Spleen (tissue), 11 donors: Measurements from ENCODE around the gene CTSH. TPM values are rescaled to one million over a fixed set of nuclear protein-coding genes. Genes with fewer than 3 reads are reported as not detected.
A peak's percentile ranks its signal among the peaks of the same experiment; 100 is the strongest.

Source experiments
- DNase-seq: peaks from one replicate; pipeline ENCODE4 v3.0.0-alpha.2; 2020
- H3K27ac ChIP-seq, 8 donors: fragments of 200-600 bp; sonication (generic) in 7 of 8; 1 replicate in 4 of 8; 2 replicates in 4 of 8; pipeline versions ENCODE4 v1.5.0 to v1.8.0; 2016 to 2021; ENCODE audit warnings: inconsistent platforms in 4 of 8, mild to moderate bottlenecking in 4 of 8, moderate library complexity in 1 of 8
- H3K27me3 ChIP-seq, 7 donors: fragments of 200-600 bp; sonication (generic) in 6 of 7; replicated peaks in 1 of 7; 1 replicate in 4 of 7; 2 replicates in 3 of 7; pipeline versions ENCODE4 v1.5.0 to v1.8.0; 2016 to 2021; ENCODE audit warnings: inconsistent platforms in 3 of 7, mild to moderate bottlenecking in 1 of 7
- H3K36me3 ChIP-seq, 6 donors: fragments of 200-600 bp; sonication (generic) in 5 of 6; 1 replicate in 4 of 6; 2 replicates in 2 of 6; pipeline versions ENCODE4 v1.5.0 to v1.8.0; 2016 to 2021; ENCODE audit warnings: inconsistent platforms in 2 of 6
- H3K4me1 ChIP-seq, 6 donors: fragments of 200-600 bp; sonication (generic) in 5 of 6; 1 replicate in 3 of 6; 2 replicates in 3 of 6; pipeline versions ENCODE4 v1.5.0 to v1.8.0; 2016 to 2021; ENCODE audit warnings: inconsistent platforms in 3 of 6
- H3K4me3 ChIP-seq, 8 donors: fragments of 200-600 bp; sonication (generic) in 7 of 8; 1 replicate in 4 of 8; 2 replicates in 4 of 8; pipeline versions ENCODE4 v1.5.0 to v1.8.0; 2016 to 2021; ENCODE audit warnings: inconsistent platforms in 4 of 8, mild to moderate bottlenecking in 4 of 8, moderate library complexity in 2 of 8
- H3K9me3 ChIP-seq, 8 donors: fragments of 200-600 bp; sonication (generic) in 7 of 8; 1 replicate in 4 of 8; 2 replicates in 4 of 8; pipeline versions ENCODE4 v1.5.0 to v1.8.0; 2016 to 2021; ENCODE audit warnings: inconsistent platforms in 4 of 8
- CTCF ChIP-seq, 11 experiments: fragments of 200-600 bp in 7 of 11; fragments of 450-650 bp in 4 of 11; sonication (generic) in 4 of 11; IDR thresholded peaks in 8 of 11; conservative IDR thresholded peaks in 3 of 11; 1 replicate in 7 of 11; 2 replicates in 4 of 11; pipeline versions ENCODE4 v1.4.0 to v1.8.0; 2016 to 2021; ENCODE audit warnings: antibody characterized with exemption in 11 of 11, inconsistent platforms in 4 of 11, mild to moderate bottlenecking in 1 of 11
- POLR2A ChIP-seq, 3 donors: fragments of 450-650 bp; IDR thresholded peaks; one replicate each; pipeline ENCODE4 v1.5.1; 2017; ENCODE audit warnings: antibody characterized with exemption in 3 of 3, mild to moderate bottlenecking in 1 of 3
- POLR2AphosphoS5 ChIP-seq, 3 donors: sonication (generic); formaldehyde crosslinking; IDR thresholded peaks; one replicate each; pipeline ENCODE4 v1.5.1; 2017; ENCODE audit warnings: antibody characterized with exemption in 3 of 3
- WGBS, 5 donors: extraction: QIAGEN DNeasy Blood & Tissue Kit in 3 of 5; methylation state at CpG; one replicate each; pipeline versions ENCODE4 v1.1.5 to v1.1.7; 2013 to 2018; 5-methylcytosine and 5-hydroxymethylcytosine counted together
- intact Hi-C: fragments of 100-400 bp; cut with DNase I; formaldehyde crosslinking; loops from one replicate; pipeline ENCODE4 v1.15.0; 2023; ENCODE audit warnings: low total_unique reads
- polyA plus RNA-seq, 3 donors: library from polyadenylated mRNA; stranded (reverse); fragments of 200-250 nt; gene quantifications; one replicate each; pipeline ENCODE4 v1.2.1, GENCODE V29; 2013
- total RNA-seq, 7 donors: library from RNA; depleted of rRNA in 3 of 7; stranded (reverse); fragments of >200 nt in 3 of 7; fragmentation: NEBNext Ultra II Directional in 4 of 7; extraction: Animal tissue kit (Norgen Biotek cat#: 25700) in 4 of 7; gene quantifications; one replicate each; pipeline versions ENCODE4 v1.1.0 to v1.2.1, GENCODE V29; 2016 to 2021
- donor health status: healthy with polysubstance abuse.
- donor health status: DM: no; HTN: no; CAD: no; lungs with moderate emphysema.
- donor health status: DM: no; HTN: no; CAD: no.
- donor health status: Bipolar disorder and iron deficiency.
- donor health status: healthy.
- donor health status: DM: no; HTN: no; CAD: no.
- donor health status: DM: yes; HTN: yes; CAD: no.

The CTSH gene
- total and polyA plus RNA-seq, 10 donors, result 112 to 381 (median 256) TPM

- Histone ChIP-seq H3K4me3 (no peak overlapping the region), H3K4me1 (peaks cover 0 to 46% (median 34%) of the 10 kb centered on the region in 6 donors), H3K36me3 (no peaks in the 10 kb centered on the region), H3K27ac (no peak overlapping the region), H3K27me3 (peaks cover 0 to 14% (median 0%) of the 10 kb centered on the region in 7 donors), H3K9me3 (no peaks in the 10 kb centered on the region)
- intact Hi-C loops, result no loop called here
- 80 to 98% (median 94%) methylated on average over 5 of the region's 5 CpGs for WGBS, 5 donors
- no peak for DNase-seq
- TF ChIP-seq CTCF (IDR thresholded peaks at IDR 0.05 in 8 of 11, conservative IDR thresholded peaks at IDR 0.05 in 3 of 11), result no peak
Observed at GRCh38 chr15:78947506-78947905, 2.7 kb upstream of the CTSH start.

- DNase-seq, result peak; percentile 31
Observed at GRCh38 chr15:78946493-78946892, 1.6 kb upstream of the CTSH start.

DNA sequence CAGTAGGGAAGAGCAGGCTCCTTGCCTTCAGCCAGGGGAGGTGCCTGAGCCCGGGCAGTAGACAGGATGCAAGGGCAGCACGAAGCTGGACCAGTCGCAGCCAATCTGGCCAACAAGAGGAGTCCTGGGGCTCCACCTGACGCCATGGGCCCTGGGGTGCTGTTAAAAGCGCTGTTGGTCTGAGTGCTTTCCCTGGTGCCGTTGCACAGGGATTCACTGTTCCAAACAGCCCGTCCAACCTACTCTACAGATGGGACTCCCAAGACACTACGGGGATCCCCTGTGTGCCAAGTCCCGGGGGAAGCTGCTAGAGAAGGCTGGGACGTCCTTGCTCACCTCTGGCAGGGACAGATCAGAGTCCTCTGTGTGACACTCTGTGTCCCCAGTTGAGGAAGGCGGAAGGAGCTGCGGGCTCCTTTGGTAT lies 632 bp downstream of the CTSH start:
- H3K27ac ChIP-seq, result peak overlapping the region in 7 of 8 donors; percentile 21 to 93 (median 88)
- 34 to 52% (median 38%) methylated on average over 4 to 12 of the region's 12 CpGs for WGBS, 5 donors
- intact Hi-C loops, result no loop called here

More at GRCh38 chr15:78946493-78946892, 1.6 kb upstream of the CTSH start:
- H3K27me3 ChIP-seq, result peaks cover 0 to 14% (median 0%) of the 10 kb centered on the region in 7 donors
- H3K36me3 ChIP-seq, result no peaks in the 10 kb centered on the region
- H3K4me1 ChIP-seq, result peaks cover 0 to 48% (median 29%) of the 10 kb centered on the region in 6 donors
- intact Hi-C loops, result no loop called here
- TF ChIP-seq POLR2A (IDR thresholded peaks at IDR 0.05) (no peak), POLR2AphosphoS5 (IDR thresholded peaks at IDR 0.05) (no peak), CTCF (IDR thresholded peaks at IDR 0.05 in 8 of 11, conservative IDR thresholded peaks at IDR 0.05 in 3 of 11) (no peak)
- no peak overlapping the region for H3K27ac ChIP-seq
- no peak overlapping the region for H3K4me3 ChIP-seq
- 71 to 95% (median 94%) methylated on average over 5 of the region's 5 CpGs for WGBS, 5 donors
- H3K9me3 ChIP-seq, result no peaks in the 10 kb centered on the region

DNA sequence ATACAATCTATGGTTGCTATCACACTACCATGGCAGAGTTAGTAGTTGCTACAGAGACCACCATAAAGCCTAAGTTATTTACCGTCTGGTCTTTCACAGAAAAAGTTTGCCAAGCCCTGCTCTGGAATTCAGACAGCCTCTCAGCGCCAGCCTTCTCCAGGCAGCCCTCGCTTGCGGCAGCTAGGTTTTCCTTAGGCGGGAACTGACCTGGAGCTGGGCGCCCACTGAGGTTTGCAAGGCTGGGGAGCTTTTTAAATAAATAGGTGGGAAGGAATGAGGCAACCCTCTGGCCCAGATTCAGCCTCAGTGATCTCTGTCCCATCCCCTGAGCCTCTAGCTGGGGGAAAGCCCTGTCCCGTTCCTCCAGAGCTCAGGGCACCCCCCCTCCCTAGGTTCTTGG lies 1.2 kb downstream of the CTSH start:
- peak overlapping the region in 6 of 8 donors; percentile 61 to 93 (median 88) for H3K27ac ChIP-seq
- peak; percentile 59 for DNase-seq
- peaks cover 7 to 65% (median 45%) of the 10 kb centered on the region in 6 donors for H3K4me1 ChIP-seq
- H3K36me3 ChIP-seq, result no peaks in the 10 kb centered on the region
- H3K9me3 ChIP-seq, result no peaks in the 10 kb centered on the region
- intact Hi-C loops, result no loop called here
- TF ChIP-seq POLR2A (IDR thresholded peaks at IDR 0.05), result no peak
- TF ChIP-seq CTCF (IDR thresholded peaks at IDR 0.05 in 8 of 11, conservative IDR thresholded peaks at IDR 0.05 in 3 of 11), result no peak
- TF ChIP-seq POLR2AphosphoS5 (IDR thresholded peaks at IDR 0.05), result no peak
- peaks cover 0 to 14% (median 0%) of the 10 kb centered on the region in 7 donors for H3K27me3 ChIP-seq
- WGBS, 5 donors, result 68 to 86% (median 75%) methylated on average over 7 of the region's 7 CpGs
- peak overlapping the region; percentile 39 to 89 (median 64) for H3K4me3 ChIP-seq

More for the DNA sequence above, 632 bp downstream of the CTSH start:
- TF ChIP-seq POLR2AphosphoS5 (IDR thresholded peaks at IDR 0.05) (no peak), POLR2A (IDR thresholded peaks at IDR 0.05) (no peak), CTCF (IDR thresholded peaks at IDR 0.05 in 8 of 11, conservative IDR thresholded peaks at IDR 0.05 in 3 of 11) (no peak)
- Histone ChIP-seq H3K9me3 (no peaks in the 10 kb centered on the region), H3K4me3 (peak overlapping the region; percentile 39 to 89 (median 64)), H3K4me1 (peaks cover 7 to 60% (median 40%) of the 10 kb centered on the region in 6 donors), H3K36me3 (no peaks in the 10 kb centered on the region), H3K27me3 (peaks cover 0 to 14% (median 0%) of the 10 kb centered on the region in 7 donors)
- peak; percentile 80 for DNase-seq
